ENCODE measurements around the gene PROZ.

PROZ gene

DNA sequence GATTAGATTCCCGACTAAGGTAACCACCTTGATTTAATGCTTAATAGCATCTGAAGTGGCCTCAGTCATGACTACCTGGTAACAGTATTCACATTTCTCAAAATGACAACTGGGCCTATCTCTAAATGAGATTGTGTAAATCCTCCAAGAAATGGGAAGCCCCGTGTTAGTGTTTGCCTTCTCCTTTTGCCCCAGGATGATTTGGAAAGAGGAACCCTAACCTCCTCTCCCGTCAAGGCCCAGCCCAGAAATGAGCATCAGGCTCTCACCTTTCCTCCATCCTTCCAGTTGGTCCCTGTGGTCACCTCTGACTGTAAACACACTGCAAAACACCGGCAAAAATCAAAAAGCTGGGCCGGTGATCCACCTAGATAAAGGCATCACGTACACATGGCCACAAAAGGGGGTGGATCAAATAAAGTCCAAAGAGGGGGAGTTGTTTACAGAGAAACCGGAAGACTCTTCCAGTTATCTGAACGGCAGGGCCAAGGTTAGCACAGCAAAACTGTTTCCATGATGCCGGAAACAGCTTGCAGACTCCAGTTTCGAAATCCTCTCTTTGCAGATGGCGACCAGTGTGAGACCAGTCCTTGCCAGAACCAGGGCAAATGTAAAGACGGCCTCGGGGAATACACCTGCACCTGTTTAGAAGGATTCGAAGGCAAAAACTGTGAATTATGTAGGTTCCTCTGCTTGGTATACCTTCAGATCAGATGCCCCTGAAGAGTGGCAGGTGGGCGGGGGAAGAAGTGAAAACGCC lies 19.5 kb upstream of the PROZ start:
- no peak overlapping the region for H3K4me3 ChIP-seq (ENCODE audit: low read depth, low read length)
- DNase-seq (ENCODE audit: low read depth), result no peak

- H3K4me3 ChIP-seq (ENCODE audit: low read depth, low read length), result no peak overlapping the region
- DNase-seq (ENCODE audit: low read depth), result no peak
Measured at GRCh38 chr13:113139577-113139976, 18.9 kb upstream of the PROZ start.

DNA sequence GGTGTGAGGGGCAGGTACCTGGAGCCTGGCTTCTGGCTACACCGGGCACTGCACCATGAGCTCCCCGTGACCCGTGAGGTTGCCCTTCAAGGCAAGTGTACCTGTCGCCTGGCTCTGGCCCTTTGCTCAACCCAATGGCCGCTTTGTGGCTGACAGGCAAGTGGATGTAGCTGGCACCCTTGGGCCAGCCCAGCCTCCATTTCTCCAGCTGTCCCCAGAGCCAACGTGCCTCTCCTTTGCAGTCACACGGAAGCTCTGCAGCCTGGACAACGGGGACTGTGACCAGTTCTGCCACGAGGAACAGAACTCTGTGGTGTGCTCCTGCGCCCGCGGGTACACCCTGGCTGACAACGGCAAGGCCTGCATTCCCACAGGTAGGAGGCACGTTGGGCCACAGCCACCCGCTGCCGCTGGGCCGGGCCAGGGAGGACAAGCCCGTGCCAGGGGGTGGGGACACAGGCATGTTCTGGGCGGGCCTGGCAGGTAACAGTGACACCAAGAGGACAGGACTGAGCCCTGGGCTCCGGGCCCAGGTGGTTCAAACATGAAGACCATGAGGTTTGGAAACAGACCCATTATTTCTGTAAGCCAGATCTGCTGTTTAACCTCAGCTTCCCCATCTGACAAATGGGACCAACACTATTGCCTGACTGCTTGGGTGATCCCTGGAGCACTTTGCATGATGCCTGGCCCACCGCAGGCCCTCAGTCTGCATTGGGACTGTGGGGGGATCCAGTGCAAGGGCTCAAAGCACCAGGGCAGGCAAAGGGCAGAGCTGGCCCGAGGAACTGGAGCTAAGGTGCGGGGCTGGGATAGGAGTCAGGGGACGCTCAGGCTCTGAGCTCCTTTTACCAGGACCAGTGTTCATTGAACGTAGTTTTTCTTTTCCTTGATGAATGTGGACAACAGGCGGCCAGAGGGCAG lies 17.5 kb upstream of the PROZ start:
- no peak for DNase-seq (ENCODE audit: low read depth)
- H3K4me3 ChIP-seq (ENCODE audit: low read depth, low read length), result no peak overlapping the region

GRCh38 chr13:113141601-113141970 lies 16.9 kb upstream of the PROZ start:
- no peak for DNase-seq (ENCODE audit: low read depth)
- H3K4me3 ChIP-seq (ENCODE audit: low read depth, low read length), result no peak overlapping the region

- DNase-seq (ENCODE audit: low read depth), result no peak
- no peak overlapping the region for H3K4me3 ChIP-seq (ENCODE audit: low read depth, low read length)
Measured at GRCh38 chr13:113142876-113143275, 15.6 kb upstream of the PROZ start.

DNA sequence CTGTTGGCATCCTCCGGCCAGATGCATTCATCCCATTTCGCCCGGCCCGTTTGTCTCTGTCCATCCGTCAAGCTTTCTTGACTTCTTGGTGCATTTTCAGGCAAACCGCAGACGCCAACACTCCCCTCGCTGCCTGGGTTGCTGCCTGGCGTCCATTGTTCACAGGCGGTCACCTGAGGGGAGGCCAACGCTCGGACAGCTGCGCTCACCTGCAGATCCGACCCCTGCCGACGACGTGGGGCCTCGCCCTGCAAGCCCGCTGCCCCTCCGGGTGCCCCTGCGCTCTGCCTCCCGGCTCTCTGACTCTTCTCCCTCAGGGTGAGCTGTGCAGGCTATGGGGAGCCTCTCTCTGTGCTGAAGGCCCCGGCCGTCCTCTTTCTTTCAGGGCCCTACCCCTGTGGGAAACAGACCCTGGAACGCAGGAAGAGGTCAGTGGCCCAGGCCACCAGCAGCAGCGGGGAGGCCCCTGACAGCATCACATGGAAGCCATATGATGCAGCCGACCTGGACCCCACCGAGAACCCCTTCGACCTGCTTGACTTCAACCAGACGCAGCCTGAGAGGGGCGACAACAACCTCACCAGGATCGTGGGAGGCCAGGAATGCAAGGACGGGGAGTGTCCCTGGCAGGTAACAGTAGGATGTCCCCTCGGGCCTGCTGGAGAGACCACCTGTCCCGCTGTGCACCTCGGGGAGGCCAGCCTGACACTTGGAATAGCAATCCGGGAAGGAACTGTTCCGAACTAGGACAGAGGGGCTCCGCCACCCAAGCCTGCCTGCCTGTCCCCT lies 14.8 kb upstream of the PROZ start:
- no peak overlapping the region for H3K4me3 ChIP-seq (ENCODE audit: low read depth, low read length)
- DNase-seq (ENCODE audit: low read depth), result no peak

GRCh38 chr13:113144255-113144629 lies 14.2 kb upstream of the PROZ start:
- DNase-seq (ENCODE audit: low read depth), result no peak
- no peak overlapping the region for H3K4me3 ChIP-seq (ENCODE audit: low read depth, low read length)

DNA sequence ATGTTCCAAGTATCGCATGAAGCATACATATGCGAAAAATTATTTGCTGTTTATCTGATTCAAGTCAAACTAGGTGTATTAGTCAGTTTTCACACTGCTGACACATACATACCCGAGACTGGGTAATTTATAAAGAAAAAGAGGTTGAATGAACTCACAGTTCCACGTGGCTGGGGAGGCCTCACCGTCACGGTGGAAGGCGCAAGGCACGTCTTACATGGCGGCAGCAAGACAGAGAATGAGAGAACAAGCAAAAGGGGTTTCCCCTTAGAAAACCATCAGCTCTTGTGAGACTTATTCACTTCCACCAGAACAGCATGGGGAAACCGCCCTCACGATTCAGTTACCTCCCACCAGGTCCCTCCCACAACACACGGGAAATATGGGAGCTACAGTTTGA lies 13.0 kb upstream of the PROZ start:
- no peak for DNase-seq (ENCODE audit: low read depth)

GRCh38 chr13:113145911-113146598 lies 12.4 kb upstream of the PROZ start:
- H3K4me3 ChIP-seq (ENCODE audit: low read depth, low read length), result no peak overlapping the region
- no peak for DNase-seq (ENCODE audit: low read depth)

More for the DNA sequence above, 13.0 kb upstream of the PROZ start:
- H3K4me3 ChIP-seq (ENCODE audit: low read depth, low read length), result no peak overlapping the region

DNA sequence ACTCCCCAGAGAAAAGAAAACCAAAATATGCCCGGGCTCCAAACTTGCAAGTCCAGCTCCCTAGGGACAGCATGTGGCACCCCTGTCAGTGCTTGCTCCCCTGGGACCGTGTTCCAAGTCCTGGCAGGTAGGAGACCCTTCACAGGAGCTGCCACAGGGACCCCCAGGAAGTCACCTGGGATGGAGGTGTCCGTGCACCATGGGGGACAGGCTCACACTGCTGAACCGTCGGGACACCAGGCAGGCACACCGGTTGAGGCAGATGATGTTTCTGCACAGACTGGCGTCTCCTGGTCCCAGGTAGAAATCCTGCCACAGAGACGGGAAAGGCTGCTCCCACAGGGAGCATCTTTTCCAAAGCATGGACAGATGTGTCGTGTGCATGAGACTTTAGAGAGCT lies 11.7 kb upstream of the PROZ start:
- DNase-seq (ENCODE audit: low read depth), result no peak
- H3K4me3 ChIP-seq (ENCODE audit: low read depth, low read length), result no peak overlapping the region

- DNase-seq (ENCODE audit: low read depth), result no peak
- H3K4me3 ChIP-seq (ENCODE audit: low read depth, low read length), result no peak overlapping the region
Measured at GRCh38 chr13:113147206-113147605, 11.2 kb upstream of the PROZ start.

- DNase-seq (ENCODE audit: low read depth), result no peak
Measured at GRCh38 chr13:113148407-113148806, 10.0 kb upstream of the PROZ start.

GRCh38 chr13:113148940-113149503 lies 9.4 kb upstream of the PROZ start:
- DNase-seq (ENCODE audit: low read depth), result no peak
- no peak overlapping the region for H3K4me3 ChIP-seq (ENCODE audit: low read depth, low read length)

More at GRCh38 chr13:113148407-113148806, 10.0 kb upstream of the PROZ start:
- H3K4me3 ChIP-seq (ENCODE audit: low read depth, low read length), result no peak overlapping the region

GRCh38 chr13:113149711-113150549 lies 8.5 kb upstream of the PROZ start:
- no peak overlapping the region for H3K4me3 ChIP-seq (ENCODE audit: low read depth, low read length)
- no peak for DNase-seq (ENCODE audit: low read depth)

DNA sequence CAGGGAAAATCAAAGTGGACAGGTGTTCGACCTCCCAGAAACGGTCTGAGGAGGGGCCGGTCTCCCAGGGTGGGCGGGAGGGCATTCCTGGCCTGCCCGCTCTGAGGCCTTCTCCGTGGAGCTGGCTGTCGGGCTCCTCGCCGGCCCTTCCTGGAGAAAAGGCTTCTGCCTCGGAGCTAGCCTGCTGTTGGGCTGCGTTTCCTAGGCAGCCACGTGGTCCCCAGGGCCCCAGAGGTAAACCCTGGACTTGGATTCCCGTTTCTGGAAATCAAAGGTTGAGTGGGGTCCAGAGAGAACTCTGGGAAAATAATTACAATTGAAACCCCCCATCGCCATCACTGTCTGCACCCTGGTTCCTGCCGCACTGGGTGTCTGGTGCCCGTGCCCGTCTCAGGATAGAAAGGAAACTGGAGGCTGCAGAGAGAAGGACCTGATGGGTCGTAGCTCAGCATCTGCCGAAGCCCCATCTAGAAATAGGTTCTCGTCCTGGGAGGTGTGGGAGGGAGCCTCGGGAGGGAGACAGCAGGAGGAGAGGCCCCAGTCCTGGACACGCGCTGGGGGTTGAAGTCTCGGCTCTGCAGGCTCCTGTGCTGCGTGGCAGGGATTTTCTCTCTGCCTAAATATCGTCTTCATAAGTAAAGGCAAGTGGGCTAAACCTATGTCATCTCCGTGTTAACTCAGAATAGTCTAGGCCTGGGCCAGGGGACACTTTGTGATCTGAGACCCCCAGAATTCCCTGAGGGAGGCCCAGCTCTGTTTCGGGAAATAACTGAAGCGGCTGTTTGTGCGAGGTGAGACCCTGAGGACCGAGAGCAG lies 7.7 kb upstream of the PROZ start:
- no peak overlapping the region for H3K4me3 ChIP-seq (ENCODE audit: low read depth, low read length)
- DNase-seq (ENCODE audit: low read depth), result no peak

- DNase-seq (ENCODE audit: low read depth), result peak; percentile 17
- H3K4me3 ChIP-seq (ENCODE audit: low read depth, low read length), result no peak overlapping the region
Measured at GRCh38 chr13:113151745-113152690, 6.4 kb upstream of the PROZ start.

- no peak overlapping the region for H3K4me3 ChIP-seq (ENCODE audit: low read depth, low read length)
Measured at GRCh38 chr13:113152691-113152983, 5.8 kb upstream of the PROZ start.

More at GRCh38 chr13:113152691-113152983, 5.8 kb upstream of the PROZ start:
- no peak for DNase-seq (ENCODE audit: low read depth)
